B cell (primary cell): ENCODE measurements around the gene KCNG4. TPM values are rescaled to one million over a fixed set of nuclear protein-coding genes. Genes with fewer than 3 reads are reported as not detected.

Experiments used
- ATAC-seq: fragments of 200-7000 bp; cut with Tn5 transposase; one replicate; pipeline ENCODE4 v1.10.0; 2021; ENCODE audit warnings: low read depth, mild to moderate bottlenecking, moderate number of reproducible peaks, moderate library complexity
- CTCF ChIA-PET: fragments of 350-600 bp; sonication (Branson Sonifier 250); formaldehyde crosslinking; loops from one replicate; lab custom pipeline; 2021; ENCODE audit warnings: antibody characterized with exemption, inconsistent platforms; lab: Charles Lee
- POLR2A ChIA-PET: fragments of 350-600 bp; sonication (Branson Sonifier 250); formaldehyde crosslinking; loops from one replicate; lab custom pipeline; 2021; ENCODE audit warnings: antibody characterized with exemption; lab: Charles Lee
- DNase-seq: peaks from one replicate; pipeline ENCODE4 v3.0.0; 2013
- H2AFZ ChIP-seq: 2 replicates; pipeline ENCODE4 v1.6.1; 2012; ENCODE audit warnings: mild to moderate bottlenecking, low read depth, low read length; ENCODE audit not compliant: insufficient read depth, poor library complexity, severe bottlenecking
- H3K27ac ChIP-seq, 2 donors: 1 replicate in 1 of 2; 2 replicates in 1 of 2; pipeline ENCODE4 v1.5.1; 2012 to 2013; ENCODE audit warnings: low read length in 2 of 2, mild to moderate bottlenecking in 2 of 2, moderate library complexity in 1 of 2
- H3K27me3 ChIP-seq, 4 experiments: fragments of 200-600 bp in 1 of 4; sonication (generic) in 1 of 4; replicated peaks in 1 of 4; 1 replicate in 2 of 4; 2 replicates in 2 of 4; pipeline versions ENCODE4 v1.6.1 to v1.7.0; 2013 to 2016; ENCODE audit warnings: low read length in 3 of 4, mild to moderate bottlenecking in 2 of 4, mixed read lengths in 1 of 4, moderate library complexity in 1 of 4; ENCODE audit not compliant: insufficient read depth in 4 of 4, control insufficient read depth in 3 of 4; ENCODE audit errors: control extremely low read depth in 1 of 4
- H3K36me3 ChIP-seq, 2 experiments: replicated peaks in 1 of 2; 1 replicate in 1 of 2; 2 replicates in 1 of 2; pipeline versions ENCODE4 v1.6.1 to v1.7.1; 2013; ENCODE audit warnings: low read length in 1 of 2; ENCODE audit not compliant: insufficient read depth in 2 of 2, control insufficient read depth in 1 of 2; ENCODE audit errors: control extremely low read depth in 1 of 2, extremely low read depth in 1 of 2
- H3K4me1 ChIP-seq, 2 donors: fragments of 200-600 bp in 1 of 2; sonication (generic) in 1 of 2; 1 replicate in 1 of 2; 2 replicates in 1 of 2; pipeline versions ENCODE4 v1.5.1 to v1.6.1; 2013 to 2017; ENCODE audit warnings: low read length in 2 of 2; ENCODE audit not compliant: control insufficient read depth in 2 of 2, insufficient read depth in 2 of 2
- H3K4me2 ChIP-seq: replicated peaks from 2 replicates; pipeline ENCODE3; 2012; ENCODE audit warnings: mild to moderate bottlenecking, low read depth, low read length; ENCODE audit not compliant: poor library complexity, severe bottlenecking
- H3K4me3 ChIP-seq, 5 experiments: fragments of 200-600 bp in 1 of 5; sonication (generic) in 1 of 5; 1 replicate in 3 of 5; 2 replicates in 2 of 5; pipeline versions ENCODE4 v1.5.1 to v1.7.0; 2011 to 2016; ENCODE audit warnings: low read length in 4 of 5, mild to moderate bottlenecking in 4 of 5, low read depth in 2 of 5, control low read depth in 1 of 5, moderate library complexity in 1 of 5; ENCODE audit not compliant: insufficient read depth in 1 of 5; ENCODE audit errors: control extremely low read depth in 1 of 5, extremely low read depth in 1 of 5
- H3K79me2 ChIP-seq: fragments of 200-600 bp; sonication (generic); one replicate; pipeline ENCODE4 v1.6.0; 2016; ENCODE audit warnings: low read length; ENCODE audit not compliant: control insufficient read depth, insufficient read depth
- H3K9ac ChIP-seq: fragments of 200-600 bp; sonication (generic); 2 replicates; pipeline ENCODE4 v1.6.1; 2017; ENCODE audit warnings: mild to moderate bottlenecking, low read length, moderate library complexity
- H3K9me3 ChIP-seq, 3 donors: one replicate each; pipeline versions ENCODE4 v1.6.1 to v1.7.1; 2013; ENCODE audit warnings: low read length in 2 of 3; ENCODE audit not compliant: control insufficient read depth in 2 of 3, insufficient read depth in 1 of 3; ENCODE audit errors: control extremely low read depth in 1 of 3
- H4K20me1 ChIP-seq: 2 replicates; pipeline ENCODE4 v1.6.0; 2012; ENCODE audit warnings: mild to moderate bottlenecking, low read length; ENCODE audit not compliant: insufficient read depth, control insufficient read depth, poor library complexity, severe bottlenecking
- H3K27ac Mint-ChIP-seq: one replicate; pipeline ENCODE4 v1.8.0; 2021; ENCODE audit warnings: mixed read lengths
- H3K27me3 Mint-ChIP-seq: one replicate; pipeline ENCODE4 v1.8.0; 2021; ENCODE audit warnings: mixed read lengths
- H3K4me1 Mint-ChIP-seq: one replicate; pipeline ENCODE4 v1.8.0; 2021; ENCODE audit warnings: mixed read lengths
- H3K4me3 Mint-ChIP-seq: one replicate; pipeline ENCODE4 v1.8.0; 2021; ENCODE audit warnings: mixed read lengths
- H3K9me3 Mint-ChIP-seq: one replicate; pipeline ENCODE4 v1.8.0; 2022; ENCODE audit warnings: mixed read lengths; ENCODE audit not compliant: insufficient read depth
- EZH2 ChIP-seq: IDR thresholded peaks from 2 replicates; pipeline ENCODE4 v1.6.1; 2012; ENCODE audit warnings: borderline replicate concordance, low read depth, mild to moderate bottlenecking, moderate library complexity, low read length; ENCODE audit not compliant: insufficient read depth, poor library complexity, severe bottlenecking
- WGBS: methylation state at CpG from one replicate; pipeline ENCODE4 v1.1.5; 2013; ENCODE audit warnings: missing lambda C conversion rate; ENCODE audit not compliant: insufficient coverage; 5-methylcytosine and 5-hydroxymethylcytosine counted together
- intact Hi-C: fragments of 100-400 bp; cut with micrococcal nuclease; formaldehyde crosslinking; loops from one replicate; pipeline ENCODE4 v1.10.0; 2022
- polyA plus RNA-seq: library from polyadenylated mRNA; depleted of rRNA; stranded (reverse); fragments of >200 nt; gene quantifications from 2 replicates; pipeline ENCODE4 v1.2.3, GENCODE V29; 2012
- total RNA-seq, 2 donors: library from RNA; stranded (reverse); fragments of 120-200 nt in 1 of 2; gene quantifications; 1 replicate in 1 of 2; 2 replicates in 1 of 2; pipeline versions ENCODE4 v1.2.3 to v1.2.4, GENCODE V29; 2013 to 2022
- TF ChIP-seq, protein P1 (sequence below): fragments of 200-600 bp; IDR thresholded peaks from one replicate; pipeline ENCODE4 v1.8.0; 2022; ENCODE audit warnings: antibody characterized with exemption, mild to moderate bottlenecking

KCNG4 gene
- total and polyA plus RNA-seq, 2 donors (not counting 1 experiment from before 2014, with no cell fraction given) = not detected

DNA sequence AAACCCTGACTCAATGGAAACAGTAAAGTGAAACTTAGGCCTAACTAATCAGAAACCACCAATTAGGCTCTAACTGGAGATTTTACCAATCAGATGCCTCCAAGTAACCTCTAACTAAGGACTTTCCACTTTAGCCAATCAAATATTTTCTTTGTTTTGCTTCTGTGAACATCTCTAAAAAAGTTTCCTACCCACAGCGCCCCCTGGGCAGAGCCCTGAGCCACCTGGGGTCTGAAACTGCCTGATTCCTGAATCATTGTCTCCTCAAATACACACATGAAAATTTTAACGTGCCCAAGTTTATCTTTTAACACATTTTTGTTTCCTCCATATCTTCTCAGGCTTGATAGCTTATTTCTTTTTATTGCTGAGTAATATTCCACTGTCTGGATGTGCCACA, 29.8 kb downstream of the KCNG4 start:
- POLR2A ChIA-PET = no interaction called here
- 83% methylated on average over 1 of the region's 2 CpGs for WGBS
- H3K4me3 ChIP-seq = no peak overlapping the region

DNA sequence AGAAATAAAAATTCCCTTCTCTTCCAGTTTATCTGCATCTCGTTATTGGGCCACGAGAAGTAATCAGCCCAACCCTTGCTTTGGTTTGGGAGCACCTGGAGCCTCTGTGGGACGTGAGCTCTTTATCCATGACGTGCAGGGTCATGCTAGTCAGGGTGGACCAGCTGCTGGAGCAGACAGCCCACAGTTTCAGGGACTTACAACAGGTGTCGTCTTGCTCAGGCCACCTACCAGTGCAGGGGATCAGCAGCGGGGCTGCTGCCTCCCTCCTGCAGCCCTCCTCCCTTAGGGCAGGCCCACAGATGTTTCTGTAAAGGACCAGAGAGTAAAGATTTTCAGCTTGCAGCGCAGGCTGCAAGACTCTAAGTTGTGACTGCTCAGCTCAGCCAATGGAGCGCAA, 31.9 kb downstream of the KCNG4 start:
- 82% methylated on average over 7 of the region's 8 CpGs for WGBS
- H3K9me3 ChIP-seq = peaks cover 0 to 3% (median 0%) of the 10 kb centered on the region in 3 donors
- H3K4me1 ChIP-seq = no peaks in the 10 kb centered on the region
- ChIA-PET POLR2A (no interaction called here), CTCF (no interaction called here)
- H3K79me2 ChIP-seq = no peaks in the 10 kb centered on the region
- H3K27ac ChIP-seq = no peak overlapping the region
- H3K27me3 ChIP-seq = no peaks in the 10 kb centered on the region
- no peak overlapping the region for H3K4me2 ChIP-seq
- H3K4me3 Mint-ChIP-seq = no peak overlapping the region
- H3K9me3 Mint-ChIP-seq = no peaks in the 10 kb centered on the region
- H3K27me3 Mint-ChIP-seq = no peaks in the 10 kb centered on the region
- no peak overlapping the region for H3K9ac ChIP-seq
- H4K20me1 ChIP-seq = no peaks in the 10 kb centered on the region
- H3K27ac Mint-ChIP-seq = no peak overlapping the region
- no peaks in the 10 kb centered on the region for H3K4me1 Mint-ChIP-seq
- H3K4me3 ChIP-seq = no peak overlapping the region
- TF ChIP-seq, protein P1, sequence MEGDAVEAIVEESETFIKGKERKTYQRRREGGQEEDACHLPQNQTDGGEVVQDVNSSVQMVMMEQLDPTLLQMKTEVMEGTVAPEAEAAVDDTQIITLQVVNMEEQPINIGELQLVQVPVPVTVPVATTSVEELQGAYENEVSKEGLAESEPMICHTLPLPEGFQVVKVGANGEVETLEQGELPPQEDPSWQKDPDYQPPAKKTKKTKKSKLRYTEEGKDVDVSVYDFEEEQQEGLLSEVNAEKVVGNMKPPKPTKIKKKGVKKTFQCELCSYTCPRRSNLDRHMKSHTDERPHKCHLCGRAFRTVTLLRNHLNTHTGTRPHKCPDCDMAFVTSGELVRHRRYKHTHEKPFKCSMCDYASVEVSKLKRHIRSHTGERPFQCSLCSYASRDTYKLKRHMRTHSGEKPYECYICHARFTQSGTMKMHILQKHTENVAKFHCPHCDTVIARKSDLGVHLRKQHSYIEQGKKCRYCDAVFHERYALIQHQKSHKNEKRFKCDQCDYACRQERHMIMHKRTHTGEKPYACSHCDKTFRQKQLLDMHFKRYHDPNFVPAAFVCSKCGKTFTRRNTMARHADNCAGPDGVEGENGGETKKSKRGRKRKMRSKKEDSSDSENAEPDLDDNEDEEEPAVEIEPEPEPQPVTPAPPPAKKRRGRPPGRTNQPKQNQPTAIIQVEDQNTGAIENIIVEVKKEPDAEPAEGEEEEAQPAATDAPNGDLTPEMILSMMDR = no peak
- no peak for TF ChIP-seq EZH2
- no peaks in the 10 kb centered on the region for H3K36me3 ChIP-seq
- intact Hi-C loops = no loop called here
- no peak for ATAC-seq
- no peak for DNase-seq
- no peak overlapping the region for H2AFZ ChIP-seq

More for the DNA sequence above, 29.8 kb downstream of the KCNG4 start:
- no peak for DNase-seq
- Mint-ChIP-seq H3K27ac (no peak overlapping the region), H3K4me1 (no peaks in the 10 kb centered on the region), H3K27me3 (no peaks in the 10 kb centered on the region), H3K9me3 (no peaks in the 10 kb centered on the region), H3K4me3 (no peak overlapping the region)
- intact Hi-C loops = no loop called here
- Histone ChIP-seq H3K36me3 (no peaks in the 10 kb centered on the region), H4K20me1 (no peaks in the 10 kb centered on the region), H3K9ac (no peak overlapping the region), H3K9me3 (peaks cover 0 to 3% (median 0%) of the 10 kb centered on the region in 3 donors), H3K27ac (no peak overlapping the region), H2AFZ (no peak overlapping the region), H3K4me2 (no peak overlapping the region), H3K79me2 (no peaks in the 10 kb centered on the region), H3K4me1 (no peaks in the 10 kb centered on the region), H3K27me3 (no peaks in the 10 kb centered on the region)
- CTCF ChIA-PET = interaction anchor here (0.8 kb wide), 1 partner anchor 13 kb away, joined by 3 read pairs; no protein-coding TSS in a partner anchor
- ATAC-seq = no peak
- TF ChIP-seq, protein P1 = no peak
- TF ChIP-seq EZH2 = no peak
